Heart left ventricle (tissue), 13 donors: ENCODE data around the gene SELE.

Experiments used
- CTCF ChIP-seq, 12 donors: fragments of 200-600 bp; sonication (generic) in 4 of 12; IDR thresholded peaks; one replicate each; pipeline versions ENCODE4 v1.5.0 to v1.8.0; 2018 to 2022; ENCODE audit warnings: antibody characterized with exemption in 12 of 12, mild to moderate bottlenecking in 5 of 12
- POLR2A ChIP-seq, 2 donors: fragments of 450-650 bp; IDR thresholded peaks; one replicate each; pipeline ENCODE4 v1.6.1; 2017; ENCODE audit warnings: antibody characterized with exemption in 2 of 2, mild to moderate bottlenecking in 2 of 2, moderate library complexity in 2 of 2
- donor health status: ischemic (EF 13 %, LVEDD 7.1; RV severe dilation, severe dysfunction).
- donor health status: DM: no; HTN: yes; CAD: no.
- donor health status: DM: no; HTN: no; CAD: no.
- donor health status: ischemic (EF 25% LVEDD 6.9; RV normal size, moderate dysfunction).
- donor health status: ischemic (EF 25% LVEDD 5.7; RV mildly dilated, moderate dysfunction).
- donor health status: ischemic (EF 35%, LVEDD 5.7; RV mildly dilated, moderate dysfunction).
- donor health status: nonischemic (EF 11% LVEDD 7.7; RV severe dilation, severe dysfunction).
- donor health status: DM: yes; HTN: yes; CAD: no.
- donor health status: PGD.
- donor health status: ischemic (EF 29% LVEDD 5.4; RV normal size, mild dysfunction).
- donor health status: nonischemic (EF 23%, LVEDD 6.1; RV moderate dilation, normal function).

GRCh38 chr1:169690489-169690888 lies 43.4 kb downstream of the SELE start:
- TF ChIP-seq CTCF (IDR thresholded peaks at IDR 0.05) (no peak), POLR2A (IDR thresholded peaks at IDR 0.05) (no peak)
